ENCODE results near the gene TRAT1. TPM values are rescaled to one million over a fixed set of nuclear protein-coding genes. Genes with fewer than 3 reads are reported as not detected.

The TRAT1 gene
- total and polyA plus RNA-seq, 9 of the 15 experiments (the other 6 are each of a cell fraction or from before 2014, with no cell fraction given), result not detected

DNA sequence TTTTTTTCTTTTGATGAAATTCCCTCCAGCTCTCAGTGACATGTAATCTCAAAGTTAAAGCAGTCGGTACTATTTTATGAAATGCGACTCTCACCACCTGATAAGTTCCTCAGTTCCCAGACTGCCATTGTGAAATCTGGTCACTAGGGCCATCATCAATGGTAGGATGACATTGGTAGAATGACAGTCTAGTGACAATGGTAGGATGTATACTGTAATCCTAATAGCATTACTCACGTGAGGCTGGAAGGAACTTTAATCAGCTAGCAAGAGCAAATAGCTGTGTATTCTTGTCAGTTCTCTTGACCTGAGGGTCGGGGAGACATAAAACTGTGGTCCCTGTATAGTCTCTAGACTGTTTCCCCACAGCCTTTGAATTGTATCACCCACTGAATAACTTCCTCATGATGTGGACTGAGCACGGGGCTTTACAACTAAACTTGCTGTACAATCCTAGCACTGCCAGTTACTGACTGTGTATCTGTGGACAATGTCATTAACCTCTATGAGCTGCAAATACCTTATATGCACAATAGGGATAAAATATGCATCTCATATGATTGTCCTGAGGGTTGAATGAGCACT, 23.2 kb downstream of the TRAT1 start:
- no peak overlapping the region for H3K4me2 ChIP-seq (ENCODE audit: insufficient read depth, low read length)
- no peak overlapping the region for H3K4me3 ChIP-seq
- BruUV-seq (replicated peaks), result no TSS peak
- no peaks in the 10 kb centered on the region for H3K4me1 ChIP-seq (replicated peaks in 1 of 2; ENCODE audit: control insufficient read depth in 2 of 2, insufficient read depth in 2 of 2, low read length in 2 of 2)
- no peak for FAIRE-seq
- no peak for DNase-seq (ENCODE audit: extremely low read depth in 1 of 4, low spot score in 3 of 4)
- H3K79me2 ChIP-seq (ENCODE audit: control insufficient read depth, insufficient read depth, low read length), result no peaks in the 10 kb centered on the region
- WGBS (ENCODE audit: insufficient coverage, low coverage, missing lambda C conversion rate), result 0% methylated on average over 5 of the region's 5 CpGs
- H3K9ac ChIP-seq (ENCODE audit: insufficient read depth in 1 of 2, low read depth in 2 of 2, low read length in 2 of 2), result no peak overlapping the region
- H3K9me1 ChIP-seq (ENCODE audit: control insufficient read depth, insufficient read depth, low read length), result no peaks in the 10 kb centered on the region
- H3K36me3 ChIP-seq (ENCODE audit: control insufficient read depth, insufficient read depth, low read length), result no peaks in the 10 kb centered on the region
- no peak overlapping the region for H2AFZ ChIP-seq (ENCODE audit: low read depth, low read length)
- H3K9me3 ChIP-seq (replicated peaks; ENCODE audit: control insufficient read depth, insufficient read depth, low read depth, low read length), result no peaks in the 10 kb centered on the region
- H3K27ac ChIP-seq (ENCODE audit: extremely low read depth, low read depth, low read length), result no peak overlapping the region
- intact Hi-C loops (cut with micrococcal nuclease) (no loop called here), in situ Hi-C loops (cut with MboI) (no loop called here)
- ATAC-seq, result no peak
- H3K27me3 ChIP-seq (ENCODE audit: control insufficient read depth in 2 of 2, insufficient read depth in 2 of 2, low read length in 2 of 2), result no peaks in the 10 kb centered on the region
- CTCF ChIA-PET (ENCODE audit: low intra/inter-chr PET ratio), result no interaction called here
- H4K20me1 ChIP-seq (replicated peaks; ENCODE audit: control insufficient read depth, insufficient read depth, low read length), result no peaks in the 10 kb centered on the region
- POLR2A ChIA-PET, result no interaction called here
- no peak for TF ChIP-seq ZNF253 (CRISPR knock-in tag; conservative IDR thresholded peaks at IDR 0.05)
- TF ChIP-seq, protein P1, sequence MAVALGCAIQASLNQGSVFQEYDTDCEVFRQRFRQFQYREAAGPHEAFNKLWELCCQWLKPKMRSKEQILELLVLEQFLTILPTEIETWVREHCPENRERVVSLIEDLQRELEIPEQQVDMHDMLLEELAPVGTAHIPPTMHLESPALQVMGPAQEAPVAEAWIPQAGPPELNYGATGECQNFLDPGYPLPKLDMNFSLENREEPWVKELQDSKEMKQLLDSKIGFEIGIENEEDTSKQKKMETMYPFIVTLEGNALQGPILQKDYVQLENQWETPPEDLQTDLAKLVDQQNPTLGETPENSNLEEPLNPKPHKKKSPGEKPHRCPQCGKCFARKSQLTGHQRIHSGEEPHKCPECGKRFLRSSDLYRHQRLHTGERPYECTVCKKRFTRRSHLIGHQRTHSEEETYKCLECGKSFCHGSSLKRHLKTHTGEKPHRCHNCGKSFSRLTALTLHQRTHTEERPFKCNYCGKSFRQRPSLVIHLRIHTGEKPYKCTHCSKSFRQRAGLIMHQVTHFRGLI (CRISPR knock-in tag; IDR thresholded peaks at IDR 0.05), result no peak
- no peak for TF ChIP-seq PYGO2 (tag; IDR thresholded peaks at IDR 0.05)
- no peak for TF ChIP-seq CBX3 (IDR thresholded peaks at IDR 0.05; ENCODE audit: borderline replicate concordance in 1 of 2, low read length in 2 of 2)
- TF ChIP-seq CHD4 (IDR thresholded peaks at IDR 0.05; ENCODE audit: insufficient read depth, insufficient replicate concordance, low read depth, low read length, poor library complexity, severe bottlenecking), result no peak
- TF ChIP-seq BHLHE40 (IDR thresholded peaks at IDR 0.05; ENCODE audit: low read length), result no peak
- TF ChIP-seq ZNF780A (CRISPR knock-in tag; IDR thresholded peaks at IDR 0.05), result no peak
- TF ChIP-seq, protein P2, sequence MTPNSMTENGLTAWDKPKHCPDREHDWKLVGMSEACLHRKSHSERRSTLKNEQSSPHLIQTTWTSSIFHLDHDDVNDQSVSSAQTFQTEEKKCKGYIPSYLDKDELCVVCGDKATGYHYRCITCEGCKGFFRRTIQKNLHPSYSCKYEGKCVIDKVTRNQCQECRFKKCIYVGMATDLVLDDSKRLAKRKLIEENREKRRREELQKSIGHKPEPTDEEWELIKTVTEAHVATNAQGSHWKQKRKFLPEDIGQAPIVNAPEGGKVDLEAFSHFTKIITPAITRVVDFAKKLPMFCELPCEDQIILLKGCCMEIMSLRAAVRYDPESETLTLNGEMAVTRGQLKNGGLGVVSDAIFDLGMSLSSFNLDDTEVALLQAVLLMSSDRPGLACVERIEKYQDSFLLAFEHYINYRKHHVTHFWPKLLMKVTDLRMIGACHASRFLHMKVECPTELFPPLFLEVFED (CRISPR knock-in tag; conservative IDR thresholded peaks at IDR 0.05), result no peak
- TF ChIP-seq, protein P3, sequence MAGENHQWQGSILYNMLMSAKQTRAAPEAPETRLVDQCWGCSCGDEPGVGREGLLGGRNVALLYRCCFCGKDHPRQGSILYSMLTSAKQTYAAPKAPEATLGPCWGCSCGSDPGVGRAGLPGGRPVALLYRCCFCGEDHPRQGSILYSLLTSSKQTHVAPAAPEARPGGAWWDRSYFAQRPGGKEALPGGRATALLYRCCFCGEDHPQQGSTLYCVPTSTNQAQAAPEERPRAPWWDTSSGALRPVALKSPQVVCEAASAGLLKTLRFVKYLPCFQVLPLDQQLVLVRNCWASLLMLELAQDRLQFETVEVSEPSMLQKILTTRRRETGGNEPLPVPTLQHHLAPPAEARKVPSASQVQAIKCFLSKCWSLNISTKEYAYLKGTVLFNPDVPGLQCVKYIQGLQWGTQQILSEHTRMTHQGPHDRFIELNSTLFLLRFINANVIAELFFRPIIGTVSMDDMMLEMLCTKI (IDR thresholded peaks at IDR 0.05; ENCODE audit: partially characterized antibody), result no peak
- TF ChIP-seq ZNF184 (CRISPR knock-in tag; IDR thresholded peaks at IDR 0.05), result no peak
- TF ChIP-seq ARHGAP35 (IDR thresholded peaks at IDR 0.05; ENCODE audit: partially characterized antibody), result no peak
- no peak for TF ChIP-seq SIN3B (IDR thresholded peaks at IDR 0.05; ENCODE audit: low read depth)
- TF ChIP-seq FOXK1 (CRISPR knock-in tag; IDR thresholded peaks at IDR 0.05; ENCODE audit: borderline replicate concordance), result no peak
- TF ChIP-seq, protein P4, sequence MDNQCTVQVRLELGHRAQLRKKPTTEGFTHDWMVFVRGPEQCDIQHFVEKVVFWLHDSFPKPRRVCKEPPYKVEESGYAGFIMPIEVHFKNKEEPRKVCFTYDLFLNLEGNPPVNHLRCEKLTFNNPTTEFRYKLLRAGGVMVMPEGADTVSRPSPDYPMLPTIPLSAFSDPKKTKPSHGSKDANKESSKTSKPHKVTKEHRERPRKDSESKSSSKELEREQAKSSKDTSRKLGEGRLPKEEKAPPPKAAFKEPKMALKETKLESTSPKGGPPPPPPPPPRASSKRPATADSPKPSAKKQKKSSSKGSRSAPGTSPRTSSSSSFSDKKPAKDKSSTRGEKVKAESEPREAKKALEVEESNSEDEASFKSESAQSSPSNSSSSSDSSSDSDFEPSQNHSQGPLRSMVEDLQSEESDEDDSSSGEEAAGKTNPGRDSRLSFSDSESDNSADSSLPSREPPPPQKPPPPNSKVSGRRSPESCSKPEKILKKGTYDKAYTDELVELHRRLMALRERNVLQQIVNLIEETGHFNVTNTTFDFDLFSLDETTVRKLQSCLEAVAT (IDR thresholded peaks at IDR 0.05), result no peak
- TF ChIP-seq ZNF121 (CRISPR knock-in tag; conservative IDR thresholded peaks at IDR 0.05), result no peak
- TF ChIP-seq, protein P5, sequence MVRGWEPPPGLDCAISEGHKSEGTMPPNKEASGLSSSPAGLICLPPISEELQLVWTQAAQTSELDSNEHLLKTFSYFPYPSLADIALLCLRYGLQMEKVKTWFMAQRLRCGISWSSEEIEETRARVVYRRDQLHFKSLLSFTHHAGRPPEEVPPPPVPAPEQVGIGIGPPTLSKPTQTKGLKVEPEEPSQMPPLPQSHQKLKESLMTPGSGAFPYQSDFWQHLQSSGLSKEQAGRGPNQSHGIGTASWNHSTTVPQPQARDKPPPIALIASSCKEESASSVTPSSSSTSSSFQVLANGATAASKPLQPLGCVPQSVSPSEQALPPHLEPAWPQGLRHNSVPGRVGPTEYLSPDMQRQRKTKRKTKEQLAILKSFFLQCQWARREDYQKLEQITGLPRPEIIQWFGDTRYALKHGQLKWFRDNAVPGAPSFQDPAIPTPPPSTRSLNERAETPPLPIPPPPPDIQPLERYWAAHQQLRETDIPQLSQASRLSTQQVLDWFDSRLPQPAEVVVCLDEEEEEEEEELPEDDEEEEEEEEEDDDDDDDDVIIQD (CRISPR knock-in tag; IDR thresholded peaks at IDR 0.05), result no peak
